GM12873 (cell line): ENCODE data around the gene SLC25A39.

ENCODE experiments used
- CTCF ChIP-seq: IDR thresholded peaks from 2 replicates; pipeline ENCODE4 v1.5.1; 2012; ENCODE audit warnings: low read depth, mild to moderate bottlenecking, moderate library complexity, low read length, control low read depth; ENCODE audit not compliant: insufficient read depth; ENCODE audit errors: missing control alignments

Gene SLC25A39

GRCh38 chr17:44331249-44331760 is 6.7 kb upstream of the SLC25A39 start:
- TF ChIP-seq CTCF = peak; percentile 85

GRCh38 chr17:44327715-44328449 is 3.3 kb upstream of the SLC25A39 start:
- no peak for TF ChIP-seq CTCF

GRCh38 chr17:44326861-44327444 is 2.3 kb upstream of the SLC25A39 start:
- TF ChIP-seq CTCF = no peak

- TF ChIP-seq CTCF = no peak
Observed at GRCh38 chr17:44324092-44324570, 492 bp downstream of the SLC25A39 start.

GRCh38 chr17:44323359-44324091 is 1.1 kb downstream of the SLC25A39 start:
- TF ChIP-seq CTCF = no peak

GRCh38 chr17:44322236-44322895 is 2.3 kb downstream of the SLC25A39 start:
- TF ChIP-seq CTCF = no peak
